HCT116 (cell line): ENCODE measurements around the gene SCUBE2.

Experiments used
- EZH2 ChIP-seq: fragments of 200-600 bp; sonication (generic); IDR thresholded peaks from 2 replicates; pipeline ENCODE4 v1.6.1; 2017; ENCODE audit warnings: antibody characterized with exemption, mixed run types
- YY1 ChIP-seq: IDR thresholded peaks from 2 replicates; pipeline ENCODE4 v1.6.1; 2011; ENCODE audit warnings: low read length, low read depth, moderate library complexity, mild to moderate bottlenecking; ENCODE audit not compliant: insufficient replicate concordance; ENCODE audit errors: extremely low read depth
- TF ChIP-seq, protein P1 (sequence below), 3 experiments: fragments of 200-600 bp in 1 of 3; sonication (generic) in 1 of 3; IDR thresholded peaks in 2 of 3; conservative IDR thresholded peaks in 1 of 3; 2 replicates each; pipeline ENCODE4 v1.5.1; 2012 to 2017; ENCODE audit warnings: low read depth in 2 of 3, low read length in 2 of 3, antibody characterized with exemption in 1 of 3, borderline replicate concordance in 1 of 3, control low read depth in 1 of 3, mild to moderate bottlenecking in 1 of 3, mixed read lengths in 1 of 3, mixed run types in 1 of 3, moderate library complexity in 1 of 3; ENCODE audit not compliant: insufficient read depth in 1 of 3

DNA sequence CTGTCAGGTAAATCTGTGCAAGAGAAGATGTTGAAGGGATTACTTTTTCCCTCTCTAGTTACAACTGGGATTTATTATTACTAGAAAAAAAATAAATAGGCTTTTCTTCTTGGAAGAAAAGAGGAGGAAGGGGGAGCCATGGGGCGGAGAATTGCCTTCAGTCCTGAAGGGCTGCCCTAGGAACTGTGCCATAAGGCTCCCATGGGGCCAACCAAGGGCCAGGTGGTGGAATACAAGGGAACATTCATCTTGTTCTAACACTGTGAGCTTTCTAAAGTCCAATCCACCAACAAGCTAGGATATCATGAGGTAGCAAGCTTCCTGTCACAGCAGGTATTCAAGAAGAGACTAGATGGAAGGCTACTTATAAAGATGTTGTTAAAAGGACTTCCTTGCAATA lies 62.8 kb downstream of the SCUBE2 start:
- TF ChIP-seq EZH2 (no peak), YY1 (no peak)
- TF ChIP-seq, protein P1, sequence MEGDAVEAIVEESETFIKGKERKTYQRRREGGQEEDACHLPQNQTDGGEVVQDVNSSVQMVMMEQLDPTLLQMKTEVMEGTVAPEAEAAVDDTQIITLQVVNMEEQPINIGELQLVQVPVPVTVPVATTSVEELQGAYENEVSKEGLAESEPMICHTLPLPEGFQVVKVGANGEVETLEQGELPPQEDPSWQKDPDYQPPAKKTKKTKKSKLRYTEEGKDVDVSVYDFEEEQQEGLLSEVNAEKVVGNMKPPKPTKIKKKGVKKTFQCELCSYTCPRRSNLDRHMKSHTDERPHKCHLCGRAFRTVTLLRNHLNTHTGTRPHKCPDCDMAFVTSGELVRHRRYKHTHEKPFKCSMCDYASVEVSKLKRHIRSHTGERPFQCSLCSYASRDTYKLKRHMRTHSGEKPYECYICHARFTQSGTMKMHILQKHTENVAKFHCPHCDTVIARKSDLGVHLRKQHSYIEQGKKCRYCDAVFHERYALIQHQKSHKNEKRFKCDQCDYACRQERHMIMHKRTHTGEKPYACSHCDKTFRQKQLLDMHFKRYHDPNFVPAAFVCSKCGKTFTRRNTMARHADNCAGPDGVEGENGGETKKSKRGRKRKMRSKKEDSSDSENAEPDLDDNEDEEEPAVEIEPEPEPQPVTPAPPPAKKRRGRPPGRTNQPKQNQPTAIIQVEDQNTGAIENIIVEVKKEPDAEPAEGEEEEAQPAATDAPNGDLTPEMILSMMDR (IDR thresholded peaks at IDR 0.05 in 2 of 3, conservative IDR thresholded peaks at IDR 0.05 in 1 of 3; ENCODE audit: borderline replicate concordance in 1 of 3, insufficient read depth in 1 of 3, low read depth in 2 of 3, low read length in 2 of 3), result no peak
